ENCODE results near the gene CCDC57. TPM values are rescaled to one million over a fixed set of nuclear protein-coding genes. Genes with fewer than 3 reads are reported as not detected.

Gene CCDC57
- total and polyA plus RNA-seq, 8 donors = 43.9 to 166 (median 75.4) TPM

GRCh38 chr17:82203920-82204319 is 8.7 kb downstream of the CCDC57 start:
- H3K9me3 ChIP-seq = no peaks in the 10 kb centered on the region
- peaks cover 12 to 27% (median 17%) of the 10 kb centered on the region in 4 donors for H3K4me1 ChIP-seq
- TF ChIP-seq EP300 (IDR thresholded peaks at IDR 0.05) (no peak), POLR2AphosphoS5 (IDR thresholded peaks at IDR 0.05) (no peak), CTCF (IDR thresholded peaks at IDR 0.05) (no peak), POLR2A (IDR thresholded peaks at IDR 0.05) (no peak)
- peaks cover 0 to 21% (median 20%) of the 10 kb centered on the region in 4 donors for H3K36me3 ChIP-seq
- intact Hi-C loops (cut with DNase I; ENCODE audit: low total_unique reads) = no loop called here
- H3K27me3 ChIP-seq = no peaks in the 10 kb centered on the region
- no peak overlapping the region for H3K4me3 ChIP-seq
- WGBS, 5 donors = 89 to 91% (median 90%) methylated on average over 18 to 19 of the region's 19 CpGs
- DNase-seq = no peak
- no peak overlapping the region for H3K27ac ChIP-seq

GRCh38 chr17:82202981-82203380 is 9.7 kb downstream of the CCDC57 start:
- no peaks in the 10 kb centered on the region for H3K27me3 ChIP-seq
- no peak overlapping the region for H3K27ac ChIP-seq
- no peaks in the 10 kb centered on the region for H3K9me3 ChIP-seq
- H3K4me3 ChIP-seq = no peak overlapping the region
- peaks cover 3 to 26% (median 24%) of the 10 kb centered on the region in 4 donors for H3K36me3 ChIP-seq
- TF ChIP-seq POLR2AphosphoS5 (IDR thresholded peaks at IDR 0.05) = no peak
- no peak for TF ChIP-seq EP300 (IDR thresholded peaks at IDR 0.05)
- TF ChIP-seq POLR2A (IDR thresholded peaks at IDR 0.05) = no peak
- no peak for TF ChIP-seq CTCF (IDR thresholded peaks at IDR 0.05)
- peaks cover 12 to 27% (median 17%) of the 10 kb centered on the region in 4 donors for H3K4me1 ChIP-seq
- WGBS, 5 donors = 73 to 80% (median 77%) methylated on average over 10 of the region's 10 CpGs
- no peak for DNase-seq
- intact Hi-C loops (cut with DNase I; ENCODE audit: low total_unique reads) = no loop called here

- H3K9me3 ChIP-seq = no peaks in the 10 kb centered on the region
- no peak overlapping the region for H3K4me3 ChIP-seq
- peaks cover 8 to 40% (median 36%) of the 10 kb centered on the region in 4 donors for H3K36me3 ChIP-seq
- TF ChIP-seq POLR2A (IDR thresholded peaks at IDR 0.05) = no peak
- no peak for TF ChIP-seq EP300 (IDR thresholded peaks at IDR 0.05)
- no peak for TF ChIP-seq POLR2AphosphoS5 (IDR thresholded peaks at IDR 0.05)
- no peak for TF ChIP-seq CTCF (IDR thresholded peaks at IDR 0.05)
- intact Hi-C loops (cut with DNase I; ENCODE audit: low total_unique reads) = no loop called here
- peaks cover 11 to 22% (median 16%) of the 10 kb centered on the region in 4 donors for H3K4me1 ChIP-seq
- DNase-seq = peak in 1 of 2 donors; percentile 30
- no peak overlapping the region for H3K27ac ChIP-seq
- no peaks in the 10 kb centered on the region for H3K27me3 ChIP-seq
- 69 to 85% (median 79%) methylated on average over 19 to 23 of the region's 23 CpGs for WGBS, 5 donors
These were observed 11.1 kb downstream of the CCDC57 start for GRCh38 chr17:82201498-82201910.

DNA sequence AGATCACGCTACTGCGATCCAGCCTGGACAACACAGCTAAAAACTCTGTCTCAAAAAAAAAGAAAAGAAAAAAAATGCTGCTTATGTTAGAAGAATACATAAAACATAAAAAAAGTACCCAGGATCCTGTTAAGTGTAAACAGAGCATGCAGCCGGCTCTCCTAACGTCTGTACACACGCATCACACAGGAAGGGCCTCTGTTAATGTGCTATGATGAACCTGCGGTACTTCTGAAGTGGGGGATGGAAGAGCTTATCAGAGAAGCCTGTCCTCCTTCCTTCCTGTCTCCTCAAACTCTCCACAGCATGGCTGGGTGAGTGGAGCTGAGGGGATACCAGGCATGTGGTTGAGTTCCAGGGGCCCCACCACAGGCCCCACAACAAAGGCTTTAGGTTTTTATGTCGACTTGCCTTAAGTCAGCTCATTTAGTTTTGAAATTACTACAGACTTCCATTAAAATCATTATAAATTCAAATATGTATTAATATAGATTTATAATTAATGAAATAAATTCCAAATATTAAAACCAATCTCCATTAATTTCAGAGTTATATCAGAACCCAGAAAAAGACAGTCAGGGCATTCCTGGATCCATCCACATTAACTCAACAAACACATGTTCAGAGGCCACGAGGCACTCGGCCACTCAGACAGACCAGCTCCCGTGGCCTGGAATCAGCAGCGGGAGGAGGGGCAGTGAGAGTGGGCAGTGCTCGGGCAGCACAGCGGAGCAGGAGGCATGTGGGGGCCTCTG is 11.7 kb downstream of the CCDC57 start:
- Histone ChIP-seq H3K27me3 (no peaks in the 10 kb centered on the region), H3K4me3 (no peak overlapping the region), H3K4me1 (peaks cover 5 to 16% (median 10%) of the 10 kb centered on the region in 4 donors), H3K9me3 (no peaks in the 10 kb centered on the region), H3K36me3 (peaks cover 8 to 44% (median 42%) of the 10 kb centered on the region in 4 donors), H3K27ac (no peak overlapping the region)
- intact Hi-C loops (cut with DNase I; ENCODE audit: low total_unique reads) = no loop called here
- TF ChIP-seq POLR2A (IDR thresholded peaks at IDR 0.05) (no peak), EP300 (IDR thresholded peaks at IDR 0.05) (no peak), POLR2AphosphoS5 (IDR thresholded peaks at IDR 0.05) (no peak), CTCF (IDR thresholded peaks at IDR 0.05) (no peak)
- peak in 1 of 2 donors; percentile 64 for DNase-seq
- 74 to 87% (median 77%) methylated on average over 13 of the region's 13 CpGs for WGBS, 5 donors

Measured in stomach (tissue), 9 donors.